Right ventricle myocardium inferior (tissue), 1 donor: ENCODE measurements around the gene NIM1K. TPM values are rescaled to one million over a fixed set of nuclear protein-coding genes. Genes with fewer than 3 reads are reported as not detected.
"Not testable (repeated sequence)": the region's sequence is repeated elsewhere in the genome, so short reads cannot be mapped to it uniquely, and the experiment has no call there.

ENCODE experiments used
- ATAC-seq: fragments of 200-7000 bp; cut with Tn5 transposase; one replicate; pipeline ENCODE4 v1.9.1; 2020; ENCODE audit warnings: mild to moderate bottlenecking, moderate library complexity
- DNase-seq: peaks from one replicate; pipeline ENCODE4 v3.0.0; 2021; ENCODE audit errors: missing footprints
- intact Hi-C: fragments of 100-400 bp; cut with DNase I; formaldehyde crosslinking; loops from one replicate; pipeline ENCODE4 v1.11.0; 2022
- total RNA-seq: library from RNA; stranded (reverse); fragmentation: NEBNext Ultra II Directional; extraction: Animal tissue kit (Norgen Biotek cat#: 25700); gene quantifications from one replicate; pipeline ENCODE4 v1.2.1, GENCODE V29; 2021
- donor health status: DM: no; HTN: yes; CAD: no; lungs with severe emphysema.

NIM1K gene
- total RNA-seq, 1 donor from 2014 or later = 0.14 TPM

- intact Hi-C loops = no loop called here
- ATAC-seq (no peak), DNase-seq (no peak)
These were observed 64.4 kb downstream of the NIM1K start for GRCh38 chr5:43256261-43256966.

GRCh38 chr5:43258116-43258515, 66.1 kb downstream of the NIM1K start:
- intact Hi-C loops = no loop called here
- DNase-seq (no peak), ATAC-seq (no peak)

- intact Hi-C loops, DNase-seq, ATAC-seq: not testable (repeated sequence)
These were observed 70.2 kb downstream of the NIM1K start for GRCh38 chr5:43262269-43262668.

GRCh38 chr5:43268188-43268820, 76.3 kb downstream of the NIM1K start:
- ATAC-seq (no peak), DNase-seq (no peak)
- intact Hi-C loops = no loop called here

GRCh38 chr5:43270645-43271044, 78.6 kb downstream of the NIM1K start:
- no peak for ATAC-seq
- intact Hi-C loops = no loop called here
- DNase-seq = no peak

GRCh38 chr5:43273552-43273951, 81.5 kb downstream of the NIM1K start:
- intact Hi-C loops = no loop called here
- DNase-seq = no peak
- no peak for ATAC-seq

GRCh38 chr5:43274435-43275114, 82.5 kb downstream of the NIM1K start:
- ATAC-seq (no peak), DNase-seq (no peak)
- intact Hi-C loops = no loop called here

GRCh38 chr5:43275391-43275790, 83.4 kb downstream of the NIM1K start:
- DNase-seq (no peak), ATAC-seq (peak; percentile 97)
- intact Hi-C loops = no loop called here

GRCh38 chr5:43279548-43280274, 87.7 kb downstream of the NIM1K start:
- intact Hi-C loops = no loop called here
- DNase-seq (no peak), ATAC-seq (no peak)

- DNase-seq = no peak
These were observed 90.0 kb downstream of the NIM1K start for GRCh38 chr5:43281840-43282658.

GRCh38 chr5:43286623-43287022, 94.6 kb downstream of the NIM1K start:
- intact Hi-C loops = no loop called here
- DNase-seq = no peak
- ATAC-seq = no peak

More at GRCh38 chr5:43281840-43282658, 90.0 kb downstream of the NIM1K start:
- intact Hi-C loops = no loop called here
- no peak for ATAC-seq

- ATAC-seq (no peak), DNase-seq (no peak)
- intact Hi-C loops = no loop called here
These were observed 95.5 kb downstream of the NIM1K start for GRCh38 chr5:43287493-43287892.

GRCh38 chr5:43288269-43288831, 96.3 kb downstream of the NIM1K start:
- intact Hi-C loops = no loop called here
- DNase-seq (no peak), ATAC-seq (peak; percentile 56)

- intact Hi-C loops = no loop called here
- no peak for DNase-seq
- ATAC-seq = no peak
These were observed 98.7 kb downstream of the NIM1K start for GRCh38 chr5:43290726-43291125.

GRCh38 chr5:43294226-43294625, 102.2 kb downstream of the NIM1K start:
- DNase-seq (no peak), ATAC-seq (no peak)
- intact Hi-C loops = no loop called here

GRCh38 chr5:43295202-43295601, 103.2 kb downstream of the NIM1K start:
- ATAC-seq (no peak), DNase-seq (no peak)
- intact Hi-C loops = no loop called here

GRCh38 chr5:43296835-43297234, 104.8 kb downstream of the NIM1K start:
- DNase-seq (no peak), ATAC-seq (no peak)
- intact Hi-C loops = no loop called here

GRCh38 chr5:43298443-43298842, 106.4 kb downstream of the NIM1K start:
- ATAC-seq = no peak
- intact Hi-C loops = no loop called here
- no peak for DNase-seq
